IPS-15b (cell line): ENCODE data around the gene ITLN1.

ENCODE experiments used
- H3K27me3 ChIP-seq: one replicate; pipeline ENCODE4 v1.6.1; 2013; ENCODE audit warnings: low read length; ENCODE audit not compliant: control insufficient read depth, insufficient read depth
- H3K36me3 ChIP-seq: one replicate; pipeline ENCODE4 v1.6.1; 2013; ENCODE audit warnings: low read length; ENCODE audit not compliant: control insufficient read depth, insufficient read depth
- H3K4me1 ChIP-seq: one replicate; pipeline ENCODE4 v1.6.1; 2013; ENCODE audit warnings: mild to moderate bottlenecking, low read length; ENCODE audit not compliant: control insufficient read depth, insufficient read depth
- H3K4me3 ChIP-seq: one replicate; pipeline ENCODE4 v1.5.1; 2013; ENCODE audit warnings: low read depth, low read length
- H3K9ac ChIP-seq: one replicate; pipeline ENCODE4 v1.6.1; 2013; ENCODE audit warnings: low read depth, mild to moderate bottlenecking, low read length
- H3K9me3 ChIP-seq: one replicate; pipeline ENCODE4 v1.6.1; 2013; ENCODE audit warnings: mild to moderate bottlenecking, low read length; ENCODE audit not compliant: control insufficient read depth, insufficient read depth

Gene ITLN1

DNA sequence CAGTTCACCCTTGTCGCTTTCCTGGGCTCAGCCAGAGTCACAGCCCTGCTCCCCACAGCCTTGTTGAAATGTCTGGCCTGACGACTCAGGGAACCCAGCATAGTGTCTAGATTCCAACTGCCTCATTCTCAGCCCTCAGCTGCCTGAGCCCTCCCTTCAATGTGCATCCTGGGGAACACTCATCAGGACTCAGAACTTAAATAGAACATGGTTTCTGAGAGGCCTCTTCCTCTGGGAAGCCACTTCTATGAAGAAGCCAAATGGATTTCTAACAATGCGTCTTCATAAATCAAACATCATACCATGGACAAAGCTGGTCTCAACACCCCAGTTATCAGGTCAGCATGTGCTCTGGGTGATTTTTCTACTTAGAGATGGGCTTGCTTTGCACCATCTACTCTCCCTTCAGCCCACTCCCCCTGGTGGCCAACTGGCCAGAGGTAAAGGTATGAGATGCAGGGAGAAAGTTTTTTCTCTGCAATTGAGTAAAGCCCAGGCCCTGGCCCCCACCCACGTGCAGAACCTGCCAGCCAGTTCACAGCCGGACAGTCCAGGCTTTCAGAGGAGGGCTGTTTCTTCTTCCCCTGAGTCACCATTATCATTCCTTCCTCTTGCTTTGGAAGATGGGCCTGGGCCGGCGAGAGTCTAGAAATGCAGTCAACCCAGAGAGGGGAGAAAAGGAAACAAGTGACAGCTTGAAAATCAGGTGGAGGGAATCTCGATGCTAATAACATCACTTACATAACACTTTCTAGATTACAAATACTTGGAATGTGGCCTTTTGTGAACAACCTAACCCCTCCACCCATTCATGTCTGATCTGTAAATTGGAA is 54.4 kb downstream of the ITLN1 start:
- Histone ChIP-seq H3K4me1 (no peaks in the 10 kb centered on the region), H3K4me3 (no peak overlapping the region), H3K27me3 (no peaks in the 10 kb centered on the region), H3K36me3 (no peaks in the 10 kb centered on the region), H3K9ac (no peak overlapping the region), H3K9me3 (no peaks in the 10 kb centered on the region)

DNA sequence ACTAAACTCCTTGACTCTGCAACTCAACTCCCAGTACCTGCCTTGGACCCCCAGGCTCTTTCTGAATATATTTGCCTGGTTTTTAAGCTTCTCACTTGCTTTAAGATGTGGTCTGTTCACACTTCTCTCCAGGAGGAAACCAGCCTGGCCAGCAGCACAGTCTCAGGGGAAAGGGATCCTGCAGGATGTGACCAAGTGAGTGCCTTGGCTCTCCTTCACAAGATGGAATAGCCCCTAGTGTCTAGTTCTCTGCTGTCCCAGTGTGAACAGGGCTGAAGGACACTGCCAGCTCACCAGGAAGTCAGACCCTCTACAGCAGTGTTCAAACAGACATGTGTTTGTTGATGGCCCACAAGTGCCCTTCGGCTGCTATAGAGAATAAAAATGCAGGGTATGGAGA is 55.2 kb downstream of the ITLN1 start:
- H3K9ac ChIP-seq = no peak overlapping the region
- H3K4me3 ChIP-seq = no peak overlapping the region
- no peaks in the 10 kb centered on the region for H3K27me3 ChIP-seq
- no peaks in the 10 kb centered on the region for H3K9me3 ChIP-seq
- no peaks in the 10 kb centered on the region for H3K4me1 ChIP-seq
- no peaks in the 10 kb centered on the region for H3K36me3 ChIP-seq

DNA sequence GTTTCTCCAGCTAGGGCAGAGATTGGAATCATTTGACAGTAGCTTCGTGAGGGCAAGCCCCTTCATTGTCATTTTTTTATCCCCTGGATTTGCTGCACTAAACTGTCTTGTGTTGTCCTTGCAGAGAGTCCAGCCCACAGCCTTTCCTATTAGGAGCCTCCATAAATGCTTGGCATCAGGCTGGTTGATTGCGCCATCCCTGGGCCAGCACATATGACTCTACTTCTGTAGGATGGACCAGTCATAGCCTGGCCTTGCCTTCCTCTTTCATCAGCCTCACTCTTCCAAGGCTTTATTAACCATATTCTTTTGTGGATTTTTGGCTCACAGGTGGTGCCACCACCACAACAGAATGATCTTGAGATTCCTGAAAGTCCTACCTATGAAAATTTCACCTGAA is 57.6 kb downstream of the ITLN1 start:
- Histone ChIP-seq H3K27me3 (no peaks in the 10 kb centered on the region), H3K9ac (no peak overlapping the region), H3K9me3 (no peaks in the 10 kb centered on the region), H3K36me3 (no peaks in the 10 kb centered on the region), H3K4me1 (no peaks in the 10 kb centered on the region), H3K4me3 (no peak overlapping the region)

DNA sequence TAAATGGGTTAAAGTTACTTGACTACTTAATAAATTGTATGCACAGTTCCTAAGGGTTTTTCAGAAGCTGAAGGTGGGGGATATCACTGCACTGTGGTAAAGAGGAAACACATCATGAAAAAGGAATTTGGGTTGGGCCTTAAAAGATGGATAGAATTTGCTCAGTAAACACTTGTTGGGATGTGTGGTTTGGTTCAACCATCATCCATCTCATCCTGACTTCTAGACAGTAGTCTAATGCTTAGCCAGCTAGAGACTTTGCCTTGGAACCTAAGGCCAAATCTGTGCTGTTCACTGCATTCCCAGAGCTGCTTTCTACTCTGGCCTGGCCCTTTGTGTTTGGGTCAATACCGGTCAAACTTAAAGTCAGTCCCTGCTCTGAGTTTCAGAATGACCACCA is 58.4 kb downstream of the ITLN1 start:
- H3K4me1 ChIP-seq = no peaks in the 10 kb centered on the region
- H3K27me3 ChIP-seq = no peaks in the 10 kb centered on the region
- no peaks in the 10 kb centered on the region for H3K36me3 ChIP-seq
- no peaks in the 10 kb centered on the region for H3K9me3 ChIP-seq
- H3K9ac ChIP-seq = no peak overlapping the region
- no peak overlapping the region for H3K4me3 ChIP-seq
